GM19099 (cell line): Measurements from ENCODE around the gene NAA10.

Source experiments
- POLR2A ChIP-seq: IDR thresholded peaks from 3 replicates; pipeline ENCODE4 v1.6.1; 2011; ENCODE audit warnings: low read depth; ENCODE audit not compliant: insufficient read length; ENCODE audit errors: extremely low read depth

NAA10 gene

GRCh38 chrX:153969125-153969903 is 34.5 kb upstream of the NAA10 start:
- no peak for TF ChIP-seq POLR2A

GRCh38 chrX:153968754-153969124 is 33.9 kb upstream of the NAA10 start:
- no peak for TF ChIP-seq POLR2A

DNA sequence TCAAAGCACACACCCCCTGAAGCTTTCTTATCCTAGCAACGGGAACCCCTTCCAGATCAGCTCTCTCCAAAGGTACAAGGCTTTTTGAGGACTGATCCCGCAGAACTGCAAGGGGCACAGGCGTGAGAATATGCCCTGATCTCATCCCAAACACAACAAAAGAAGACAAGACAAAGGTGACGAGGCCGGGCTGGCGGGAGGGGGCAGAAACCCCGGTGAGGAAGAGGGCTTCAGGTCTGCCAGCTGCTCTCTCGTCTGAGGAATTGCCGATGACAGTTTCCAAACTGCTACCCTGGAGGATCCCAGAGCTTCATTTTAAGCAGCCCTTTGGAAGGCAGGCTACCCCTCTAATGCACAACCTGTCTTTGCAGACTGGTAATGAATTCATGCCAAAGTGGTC is 33.4 kb upstream of the NAA10 start:
- TF ChIP-seq POLR2A = no peak

- TF ChIP-seq POLR2A = no peak
Measured at GRCh38 chrX:153967536-153968224, 32.8 kb upstream of the NAA10 start.

DNA sequence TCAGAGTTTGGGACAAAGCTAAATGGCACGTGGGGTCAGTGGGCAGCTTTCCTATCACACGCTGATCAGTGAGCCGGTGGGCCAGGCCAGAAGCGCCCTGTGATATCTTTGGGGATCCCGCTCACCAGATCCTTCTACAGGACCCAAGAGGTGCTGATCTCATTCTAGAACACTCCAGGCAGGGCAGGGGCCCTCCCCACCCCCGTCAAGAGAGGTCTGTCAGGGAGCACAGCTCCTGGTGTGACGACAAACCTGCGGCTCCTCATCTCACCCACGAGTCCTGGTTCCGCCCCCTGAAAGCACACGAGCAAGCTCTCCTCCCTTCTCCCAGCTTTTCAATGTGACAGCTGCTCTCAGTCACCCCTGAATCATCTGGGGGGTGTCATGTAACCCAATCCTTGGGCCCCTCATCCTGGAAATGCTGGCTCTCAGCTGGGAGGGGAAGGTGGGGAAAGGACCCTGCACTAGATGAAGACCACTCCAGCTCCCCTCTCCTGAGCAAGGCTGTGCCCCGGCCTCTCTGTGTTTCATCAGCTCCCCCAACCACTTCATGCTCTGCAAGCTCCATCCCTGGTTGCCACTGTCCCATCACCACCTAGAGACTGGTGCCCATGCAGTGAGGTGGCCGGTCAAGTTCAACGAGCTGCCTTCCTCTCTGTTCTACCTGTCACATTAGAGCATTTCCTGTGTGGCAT is 32.2 kb upstream of the NAA10 start:
- TF ChIP-seq POLR2A = no peak

DNA sequence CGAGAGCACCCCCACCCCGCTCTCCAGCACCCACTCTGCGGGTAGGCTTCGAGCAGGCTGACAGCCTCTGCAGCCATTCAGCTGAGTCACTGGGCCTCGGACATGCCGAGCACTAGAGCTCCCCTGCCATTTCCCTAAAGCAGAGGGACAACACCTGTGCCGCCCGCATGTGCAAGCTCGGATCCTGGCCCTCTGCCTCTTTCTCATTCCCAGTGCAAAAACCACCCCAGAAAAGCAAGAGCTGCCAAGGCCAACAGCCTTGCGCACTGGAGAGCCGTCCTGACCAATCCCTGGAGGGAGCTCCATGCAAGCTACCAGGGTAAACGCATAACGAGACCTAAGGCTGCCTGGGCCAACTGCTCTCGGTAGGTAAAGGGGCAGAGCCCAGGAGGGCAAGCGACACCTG is 31.4 kb upstream of the NAA10 start:
- TF ChIP-seq POLR2A = no peak

DNA sequence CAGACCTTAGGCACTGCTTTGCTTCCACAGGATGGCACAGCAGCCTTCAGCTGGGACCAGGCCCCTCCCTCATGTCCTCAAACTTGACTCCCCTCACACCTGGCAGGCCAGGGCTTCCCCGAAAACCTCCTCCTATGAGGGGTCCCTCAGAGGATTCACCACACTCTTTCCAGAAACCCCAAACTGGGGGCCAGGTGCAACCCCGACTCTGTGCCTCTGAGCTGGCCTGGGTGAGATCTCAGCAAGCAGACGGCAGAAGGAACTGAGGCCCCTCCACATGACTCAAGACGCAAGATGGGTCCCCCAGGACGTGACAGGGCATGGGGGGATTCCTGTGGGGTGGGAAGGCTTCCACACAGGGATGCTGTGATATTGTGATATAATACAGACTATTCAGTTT is 30.6 kb upstream of the NAA10 start:
- no peak for TF ChIP-seq POLR2A

GRCh38 chrX:153964105-153964504 is 29.3 kb upstream of the NAA10 start:
- no peak for TF ChIP-seq POLR2A

- no peak for TF ChIP-seq POLR2A
Measured at GRCh38 chrX:153963546-153963945, 28.7 kb upstream of the NAA10 start.

DNA sequence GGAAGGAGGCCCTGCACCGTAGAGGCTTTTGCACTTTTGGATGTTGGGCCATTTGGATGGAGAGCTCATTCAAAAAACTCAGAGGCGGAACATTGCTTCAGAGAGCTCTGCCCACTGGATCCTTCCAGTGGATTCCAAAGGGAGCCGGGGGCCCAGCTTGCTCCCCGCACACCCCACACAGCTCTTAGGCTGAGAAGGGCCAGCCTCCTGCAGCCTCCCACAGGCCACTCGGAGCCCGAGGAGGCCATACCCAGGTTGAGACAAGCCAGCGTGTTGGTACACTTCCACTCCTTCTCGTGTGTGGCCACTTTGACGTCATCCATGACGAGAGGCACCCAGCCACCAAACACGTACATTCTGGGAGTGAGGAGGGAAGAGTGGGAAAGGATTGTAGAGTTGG is 26.5 kb upstream of the NAA10 start:
- peak; percentile 14 for TF ChIP-seq POLR2A

DNA sequence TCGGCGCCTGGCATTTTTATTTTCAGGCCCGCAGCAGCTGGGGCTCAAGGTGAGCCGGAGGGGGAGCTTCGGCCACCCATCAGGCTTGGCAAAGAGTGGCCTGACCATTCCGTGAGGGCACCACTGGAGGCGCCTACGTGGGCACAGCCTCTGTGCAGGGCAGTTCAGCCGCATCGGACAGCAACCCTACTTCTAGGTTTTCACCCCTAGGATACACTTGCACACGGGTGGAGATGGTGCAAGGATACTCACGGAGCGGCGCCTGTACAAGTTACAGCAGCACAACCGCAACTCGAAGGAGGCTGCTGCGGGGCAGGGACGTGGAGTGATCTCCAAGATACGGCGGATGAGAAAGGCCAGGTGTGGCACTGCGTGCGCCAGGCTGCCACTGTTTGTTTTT is 25.9 kb upstream of the NAA10 start:
- TF ChIP-seq POLR2A = no peak

DNA sequence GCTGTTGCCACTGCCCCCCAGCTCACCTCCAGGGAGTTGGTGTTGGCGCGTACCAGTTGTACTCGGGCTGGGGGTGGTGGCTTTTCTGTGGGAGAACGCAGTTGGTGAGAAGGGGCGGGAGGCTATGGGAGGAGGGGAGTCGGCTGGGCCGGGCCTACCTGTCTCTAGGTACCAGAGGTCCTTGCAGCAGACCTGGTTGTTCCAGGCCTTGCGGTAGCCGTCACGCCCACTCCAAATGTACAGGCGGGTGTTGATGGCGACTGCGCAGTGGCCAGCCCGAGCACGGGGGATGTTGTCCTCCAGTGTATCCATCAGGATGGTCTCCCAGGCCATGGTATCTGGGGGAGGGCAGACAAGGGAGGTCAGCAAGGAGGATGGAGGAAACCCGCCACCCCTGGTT is 25.2 kb upstream of the NAA10 start:
- TF ChIP-seq POLR2A = no peak

GRCh38 chrX:153959649-153960048 is 24.8 kb upstream of the NAA10 start:
- TF ChIP-seq POLR2A = no peak

GRCh38 chrX:153958605-153959004 is 23.8 kb upstream of the NAA10 start:
- TF ChIP-seq POLR2A = no peak

DNA sequence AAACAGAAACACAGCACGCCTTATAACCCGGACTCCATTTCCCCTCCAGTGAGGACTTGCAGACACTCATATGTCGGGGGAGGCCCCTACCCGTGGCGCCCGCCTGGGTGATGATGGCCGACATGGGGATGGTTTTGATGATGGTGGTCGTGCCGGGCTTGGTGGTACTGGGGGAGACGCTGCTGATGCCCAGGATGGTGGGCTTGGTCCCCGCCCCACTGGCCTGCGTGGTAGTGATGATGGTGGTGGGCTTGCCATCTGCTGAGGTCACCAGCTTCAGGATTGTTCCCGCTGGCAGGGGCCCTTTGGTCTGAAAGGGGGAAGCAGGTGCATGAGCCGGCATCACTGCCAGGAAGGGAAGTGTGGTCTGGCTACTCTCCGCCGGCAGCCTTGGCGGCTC is 22.4 kb upstream of the NAA10 start:
- TF ChIP-seq POLR2A = no peak
